ENCODE results near the gene ARID1B.

ARID1B gene

DNA sequence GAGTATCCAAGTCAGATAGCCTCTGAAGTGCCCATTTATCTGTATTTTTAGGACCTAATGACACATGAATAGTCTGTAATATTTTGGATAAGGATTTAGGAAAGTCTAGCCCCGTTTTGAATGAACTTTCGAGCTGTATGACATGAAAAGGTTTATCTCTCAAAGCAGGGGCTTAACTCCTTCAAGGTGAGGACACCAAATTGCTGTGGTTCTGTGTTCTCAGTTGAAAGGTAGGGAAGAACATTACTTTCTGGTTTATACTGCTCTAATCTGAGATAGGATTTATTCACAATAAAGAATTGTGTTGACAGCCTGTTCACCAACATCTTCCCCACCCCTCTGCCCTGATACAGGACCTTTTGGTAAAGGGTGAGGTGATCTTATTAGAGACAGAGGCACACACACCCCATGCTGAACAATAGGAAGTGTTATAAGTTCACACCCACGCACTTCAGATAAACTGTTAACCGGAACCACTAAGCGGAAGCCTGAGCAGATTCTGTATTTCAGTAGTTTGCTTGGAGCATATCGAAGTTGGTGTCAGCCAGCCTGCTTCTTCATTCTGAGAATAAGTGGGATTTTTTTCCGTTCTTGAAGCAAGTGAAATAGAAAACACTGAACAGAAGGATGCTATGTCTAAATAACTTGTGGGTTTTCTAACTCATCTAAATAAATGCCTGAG, 322.9 kb downstream of the ARID1B start:
- TF ChIP-seq TAF1 (IDR thresholded peaks at IDR 0.05; ENCODE audit: borderline replicate concordance, insufficient read depth, low read length) = no peak
- no peak for TF ChIP-seq POLR2AphosphoS5 (IDR thresholded peaks at IDR 0.05; ENCODE audit: low read depth, low read length)
- TF ChIP-seq SIN3A (IDR thresholded peaks at IDR 0.05; ENCODE audit: borderline replicate concordance, insufficient read depth, low read length) = no peak
- no peak for TF ChIP-seq FOXP2 (optimal IDR thresholded peaks at IDR 0.05; ENCODE audit: borderline replicate concordance, extremely low read depth, extremely low read length, insufficient read depth)
- TF ChIP-seq, protein P1, sequence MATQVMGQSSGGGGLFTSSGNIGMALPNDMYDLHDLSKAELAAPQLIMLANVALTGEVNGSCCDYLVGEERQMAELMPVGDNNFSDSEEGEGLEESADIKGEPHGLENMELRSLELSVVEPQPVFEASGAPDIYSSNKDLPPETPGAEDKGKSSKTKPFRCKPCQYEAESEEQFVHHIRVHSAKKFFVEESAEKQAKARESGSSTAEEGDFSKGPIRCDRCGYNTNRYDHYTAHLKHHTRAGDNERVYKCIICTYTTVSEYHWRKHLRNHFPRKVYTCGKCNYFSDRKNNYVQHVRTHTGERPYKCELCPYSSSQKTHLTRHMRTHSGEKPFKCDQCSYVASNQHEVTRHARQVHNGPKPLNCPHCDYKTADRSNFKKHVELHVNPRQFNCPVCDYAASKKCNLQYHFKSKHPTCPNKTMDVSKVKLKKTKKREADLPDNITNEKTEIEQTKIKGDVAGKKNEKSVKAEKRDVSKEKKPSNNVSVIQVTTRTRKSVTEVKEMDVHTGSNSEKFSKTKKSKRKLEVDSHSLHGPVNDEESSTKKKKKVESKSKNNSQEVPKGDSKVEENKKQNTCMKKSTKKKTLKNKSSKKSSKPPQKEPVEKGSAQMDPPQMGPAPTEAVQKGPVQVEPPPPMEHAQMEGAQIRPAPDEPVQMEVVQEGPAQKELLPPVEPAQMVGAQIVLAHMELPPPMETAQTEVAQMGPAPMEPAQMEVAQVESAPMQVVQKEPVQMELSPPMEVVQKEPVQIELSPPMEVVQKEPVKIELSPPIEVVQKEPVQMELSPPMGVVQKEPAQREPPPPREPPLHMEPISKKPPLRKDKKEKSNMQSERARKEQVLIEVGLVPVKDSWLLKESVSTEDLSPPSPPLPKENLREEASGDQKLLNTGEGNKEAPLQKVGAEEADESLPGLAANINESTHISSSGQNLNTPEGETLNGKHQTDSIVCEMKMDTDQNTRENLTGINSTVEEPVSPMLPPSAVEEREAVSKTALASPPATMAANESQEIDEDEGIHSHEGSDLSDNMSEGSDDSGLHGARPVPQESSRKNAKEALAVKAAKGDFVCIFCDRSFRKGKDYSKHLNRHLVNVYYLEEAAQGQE (IDR thresholded peaks at IDR 0.05; ENCODE audit: insufficient read depth in 1 of 2, low read depth in 2 of 2, low read length in 2 of 2) = no peak

DNA sequence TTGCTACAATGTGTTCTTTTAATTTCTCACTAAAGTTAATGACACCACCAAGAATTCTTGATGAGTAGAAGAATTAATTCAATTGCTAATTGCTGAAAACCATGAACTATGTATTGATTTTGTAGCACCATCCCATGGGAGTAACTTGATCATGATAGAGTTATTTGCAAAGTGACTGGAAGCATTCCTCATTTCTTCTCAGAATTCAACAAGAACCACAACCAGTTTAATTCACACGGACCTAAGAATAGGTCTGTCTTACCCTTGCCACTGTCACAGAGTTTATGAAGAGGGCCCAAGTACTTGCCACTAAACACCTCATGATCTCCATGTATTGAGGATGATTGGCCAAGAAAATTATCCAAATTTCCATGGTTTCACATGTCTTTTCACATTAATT, 324.0 kb downstream of the ARID1B start:
- TF ChIP-seq TAF1 (IDR thresholded peaks at IDR 0.05; ENCODE audit: borderline replicate concordance, insufficient read depth, low read length) = no peak
- TF ChIP-seq FOXP2 (optimal IDR thresholded peaks at IDR 0.05; ENCODE audit: borderline replicate concordance, extremely low read depth, extremely low read length, insufficient read depth) = no peak
- TF ChIP-seq POLR2AphosphoS5 (IDR thresholded peaks at IDR 0.05; ENCODE audit: low read depth, low read length) = no peak
- no peak for TF ChIP-seq SIN3A (IDR thresholded peaks at IDR 0.05; ENCODE audit: borderline replicate concordance, insufficient read depth, low read length)
- TF ChIP-seq, protein P1 (IDR thresholded peaks at IDR 0.05; ENCODE audit: insufficient read depth in 1 of 2, low read depth in 2 of 2, low read length in 2 of 2) = no peak

DNA sequence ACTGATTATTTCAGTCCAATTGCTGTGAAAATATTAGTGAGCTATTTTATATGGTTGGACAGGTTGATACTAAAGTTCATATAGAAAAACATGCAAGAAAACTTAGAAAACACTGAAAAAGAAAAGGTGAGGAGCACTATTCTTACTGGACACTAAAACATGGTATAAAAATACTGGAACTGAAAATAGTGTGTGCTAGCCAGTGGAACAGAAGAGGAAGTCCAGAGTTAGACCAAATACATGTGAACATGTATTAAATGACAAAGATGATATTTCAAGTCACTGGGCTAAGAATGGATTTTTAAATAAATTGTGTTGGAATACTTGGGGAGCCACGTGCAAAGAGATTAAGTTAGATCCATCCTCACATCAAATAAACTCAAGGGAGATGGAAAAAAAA, 327.6 kb downstream of the ARID1B start:
- TF ChIP-seq TAF1 (IDR thresholded peaks at IDR 0.05; ENCODE audit: borderline replicate concordance, insufficient read depth, low read length) = no peak
- TF ChIP-seq, protein P1 (IDR thresholded peaks at IDR 0.05; ENCODE audit: insufficient read depth in 1 of 2, low read depth in 2 of 2, low read length in 2 of 2) = no peak
- no peak for TF ChIP-seq POLR2AphosphoS5 (IDR thresholded peaks at IDR 0.05; ENCODE audit: low read depth, low read length)
- no peak for TF ChIP-seq SIN3A (IDR thresholded peaks at IDR 0.05; ENCODE audit: borderline replicate concordance, insufficient read depth, low read length)
- no peak for TF ChIP-seq FOXP2 (optimal IDR thresholded peaks at IDR 0.05; ENCODE audit: borderline replicate concordance, extremely low read depth, extremely low read length, insufficient read depth)

DNA sequence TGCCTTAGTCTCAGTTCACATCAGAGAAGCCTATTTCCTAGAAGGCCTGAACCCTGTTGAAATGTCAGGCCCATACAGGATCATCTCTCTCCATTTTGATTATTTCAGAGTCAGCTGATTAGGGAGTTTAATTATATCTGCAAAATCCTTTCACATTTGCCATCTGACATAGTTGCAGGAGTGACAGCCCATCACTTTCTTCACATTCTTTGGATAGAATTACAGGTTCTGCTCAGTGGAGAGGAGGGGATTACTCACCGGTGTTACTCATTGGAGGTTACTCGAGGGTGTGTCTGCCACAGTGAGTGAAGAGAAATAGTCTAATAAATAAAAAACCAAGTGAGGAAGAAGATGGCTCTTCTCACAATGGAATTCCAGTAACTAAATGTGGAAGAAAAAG, 329.3 kb downstream of the ARID1B start:
- TF ChIP-seq, protein P1 (IDR thresholded peaks at IDR 0.05; ENCODE audit: insufficient read depth in 1 of 2, low read depth in 2 of 2, low read length in 2 of 2) = no peak
- TF ChIP-seq FOXP2 (optimal IDR thresholded peaks at IDR 0.05; ENCODE audit: borderline replicate concordance, extremely low read depth, extremely low read length, insufficient read depth) (no peak), SIN3A (IDR thresholded peaks at IDR 0.05; ENCODE audit: borderline replicate concordance, insufficient read depth, low read length) (no peak), POLR2AphosphoS5 (IDR thresholded peaks at IDR 0.05; ENCODE audit: low read depth, low read length) (no peak)

DNA sequence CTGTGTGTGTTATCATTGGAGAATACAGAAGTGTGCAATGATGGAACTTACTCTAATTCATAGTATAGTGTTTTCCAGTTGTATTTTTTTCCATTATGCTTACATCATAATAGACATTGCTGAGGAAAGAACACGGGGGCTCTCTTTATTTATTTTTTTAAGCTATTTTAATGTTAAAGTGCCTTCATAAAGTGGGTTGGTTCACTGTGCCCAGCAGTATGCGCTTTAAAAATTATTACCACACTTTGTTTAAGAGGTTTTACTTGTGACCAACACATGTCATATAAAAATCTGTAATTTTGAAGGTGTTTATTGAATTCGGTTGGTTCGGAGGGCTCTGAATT, 330.4 kb downstream of the ARID1B start:
- TF ChIP-seq FOXP2 (optimal IDR thresholded peaks at IDR 0.05; ENCODE audit: borderline replicate concordance, extremely low read depth, extremely low read length, insufficient read depth) (no peak), TAF1 (IDR thresholded peaks at IDR 0.05; ENCODE audit: borderline replicate concordance, insufficient read depth, low read length) (no peak), POLR2AphosphoS5 (IDR thresholded peaks at IDR 0.05; ENCODE audit: low read depth, low read length) (no peak), SIN3A (IDR thresholded peaks at IDR 0.05; ENCODE audit: borderline replicate concordance, insufficient read depth, low read length) (no peak)
- TF ChIP-seq, protein P1 (IDR thresholded peaks at IDR 0.05; ENCODE audit: insufficient read depth in 1 of 2, low read depth in 2 of 2, low read length in 2 of 2) = no peak
